HG03571 (cell line): ENCODE results near the gene PIANP.
A peak's percentile ranks its signal among the peaks of the same experiment; 100 is the strongest.
"Not testable (repeated sequence)": the region's sequence is repeated elsewhere in the genome, so short reads cannot be mapped to it uniquely, and the experiment has no call there.

Experiments used
- ATAC-seq: cut with Tn5 transposase; IDR thresholded peaks from one replicate; pipeline ENCODE4 v1.9.1; 2021; ENCODE audit not compliant: unreplicated experiment

The PIANP gene

DNA sequence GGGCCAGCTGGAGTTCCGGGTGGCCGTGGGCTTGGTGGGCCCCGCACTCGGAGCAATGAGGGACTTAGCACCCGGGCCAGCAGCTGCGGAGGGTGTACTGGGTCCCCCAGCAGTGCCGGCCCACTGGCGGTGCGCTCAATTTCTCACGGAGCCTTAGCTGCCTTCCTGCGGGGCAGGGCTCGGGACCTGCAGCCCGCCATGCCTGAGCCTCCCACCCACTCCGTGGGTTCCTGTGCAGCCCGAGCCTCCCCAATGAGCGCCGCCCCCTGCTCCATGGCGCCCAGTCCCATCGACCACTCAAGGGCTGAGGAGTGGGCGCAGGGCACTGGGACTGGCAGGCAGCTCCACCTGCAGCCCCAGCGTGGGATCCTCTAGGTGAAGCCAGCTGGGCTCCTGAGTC, 7.7 kb upstream of the PIANP start:
- not testable (repeated sequence) for ATAC-seq

DNA sequence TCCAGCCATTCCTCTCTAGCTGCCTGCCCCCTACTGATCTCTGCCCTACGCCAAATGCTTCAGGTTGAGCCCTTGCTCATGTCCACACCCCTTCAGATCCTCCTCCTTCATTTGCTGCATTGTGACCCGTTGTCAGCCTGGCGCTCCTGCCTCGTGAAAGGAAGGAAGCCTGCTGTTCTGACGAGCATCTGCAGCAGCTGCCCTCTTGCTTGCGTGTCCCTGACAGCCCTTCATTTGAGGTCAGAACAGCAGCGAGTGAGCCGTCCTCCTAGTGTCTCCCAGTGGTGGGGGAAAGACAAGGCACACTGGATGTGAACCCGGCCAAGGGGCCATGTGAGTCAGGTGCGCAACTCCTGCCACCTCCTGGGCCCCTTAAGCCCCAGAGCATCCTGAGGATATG, 3.0 kb upstream of the PIANP start:
- no peak for ATAC-seq

DNA sequence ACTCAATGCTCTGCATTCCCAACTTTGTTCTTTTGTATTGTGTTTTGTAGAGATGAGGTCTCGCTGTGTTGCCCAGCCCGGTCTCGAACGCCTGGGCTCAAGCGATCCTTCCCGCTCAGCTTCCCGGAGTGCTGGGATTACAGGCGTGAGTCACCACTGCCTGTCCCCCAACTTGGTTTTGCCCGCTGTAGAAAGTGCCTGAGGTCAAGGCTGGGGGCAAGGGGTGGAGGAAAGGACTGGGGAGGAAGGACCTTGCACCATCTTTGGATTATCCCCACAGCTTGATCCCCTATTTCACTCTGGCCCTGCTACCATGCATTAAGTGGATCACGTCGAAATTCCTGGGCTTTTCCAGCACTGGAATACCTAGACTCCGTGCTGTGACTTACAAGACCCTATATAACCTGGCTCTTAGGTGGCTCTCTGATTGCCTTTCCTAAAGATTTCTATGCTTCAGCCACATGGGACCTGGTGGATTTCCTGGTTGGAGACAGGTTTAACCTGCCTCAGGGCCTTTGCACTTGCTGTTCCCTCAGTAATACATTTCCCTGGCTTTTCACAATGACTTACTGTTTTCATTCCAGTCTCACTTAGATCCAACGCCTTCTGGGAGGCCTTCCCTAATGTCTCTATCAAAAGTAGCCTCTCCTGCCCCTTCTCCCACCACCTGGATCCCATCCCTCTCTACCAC, 608 bp upstream of the PIANP start:
- ATAC-seq = no peak

DNA sequence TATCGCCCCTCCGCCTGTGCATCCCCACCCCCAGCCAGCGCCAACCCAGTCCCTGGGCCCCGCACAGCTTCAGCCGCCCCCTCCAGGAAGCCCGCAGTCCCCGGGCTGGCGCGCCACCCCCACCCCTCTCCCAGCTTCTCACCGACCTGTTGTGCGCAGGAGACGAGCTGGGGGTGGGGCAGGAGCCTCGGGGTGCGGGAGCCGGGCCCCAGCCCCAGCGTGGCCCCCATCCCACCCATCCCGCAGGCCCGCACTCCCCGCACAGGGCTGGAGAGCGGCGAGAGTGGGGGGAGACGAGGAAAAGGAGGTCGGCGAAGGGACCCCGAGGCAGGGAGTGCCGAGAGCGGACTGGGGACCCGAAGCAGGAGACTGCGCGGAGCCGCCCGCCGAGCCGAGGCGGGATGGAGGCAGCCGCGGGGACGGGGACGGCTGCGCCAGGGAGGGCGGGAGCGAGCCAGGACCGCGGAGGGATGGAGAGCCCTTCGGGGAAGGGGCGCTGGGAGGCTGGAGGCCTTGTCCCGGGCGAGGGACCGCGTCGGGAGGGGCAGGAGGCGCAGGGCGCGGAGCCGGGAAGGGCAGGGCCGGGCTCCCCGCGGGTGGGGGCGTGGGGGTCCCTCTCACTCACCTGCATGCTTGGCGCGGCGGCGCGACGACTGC, 498 bp downstream of the PIANP start:
- no peak for ATAC-seq

DNA sequence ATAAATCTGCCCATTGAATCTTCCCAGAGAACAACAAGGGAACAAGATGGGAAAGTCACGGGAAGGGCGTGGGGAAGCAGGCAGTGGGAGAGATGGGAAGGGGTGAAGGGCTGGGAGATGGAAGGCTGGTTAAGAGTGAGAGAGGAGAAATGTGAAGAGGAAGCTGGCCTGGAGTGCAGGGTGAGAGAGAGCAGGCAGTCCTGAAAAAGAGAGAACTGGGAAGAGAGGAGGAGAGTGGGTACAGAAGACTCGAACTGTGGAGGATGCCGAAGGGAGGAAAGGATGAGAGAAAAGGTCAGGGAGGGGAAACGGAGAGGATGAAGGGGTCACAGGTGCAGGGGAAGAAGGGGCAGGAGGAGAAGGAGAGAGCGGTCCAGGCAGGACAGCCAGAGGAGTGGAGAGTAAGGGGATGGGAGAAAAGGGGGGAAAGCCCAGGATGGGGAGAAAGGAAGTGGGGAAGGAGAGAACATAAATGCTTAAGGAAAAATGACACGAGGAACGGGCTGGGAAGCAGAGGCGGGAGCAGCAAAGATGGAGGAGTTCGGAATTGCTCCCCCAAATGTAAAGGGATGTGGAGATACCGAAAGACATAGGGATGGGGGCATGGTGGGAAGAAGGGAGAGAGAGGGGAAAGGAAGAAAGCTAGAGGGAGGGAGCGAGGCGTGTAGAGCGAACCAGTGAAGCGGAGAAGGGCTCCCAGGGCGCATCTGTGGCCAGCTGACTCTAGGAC, 1.2 kb downstream of the PIANP start:
- no peak for ATAC-seq

DNA sequence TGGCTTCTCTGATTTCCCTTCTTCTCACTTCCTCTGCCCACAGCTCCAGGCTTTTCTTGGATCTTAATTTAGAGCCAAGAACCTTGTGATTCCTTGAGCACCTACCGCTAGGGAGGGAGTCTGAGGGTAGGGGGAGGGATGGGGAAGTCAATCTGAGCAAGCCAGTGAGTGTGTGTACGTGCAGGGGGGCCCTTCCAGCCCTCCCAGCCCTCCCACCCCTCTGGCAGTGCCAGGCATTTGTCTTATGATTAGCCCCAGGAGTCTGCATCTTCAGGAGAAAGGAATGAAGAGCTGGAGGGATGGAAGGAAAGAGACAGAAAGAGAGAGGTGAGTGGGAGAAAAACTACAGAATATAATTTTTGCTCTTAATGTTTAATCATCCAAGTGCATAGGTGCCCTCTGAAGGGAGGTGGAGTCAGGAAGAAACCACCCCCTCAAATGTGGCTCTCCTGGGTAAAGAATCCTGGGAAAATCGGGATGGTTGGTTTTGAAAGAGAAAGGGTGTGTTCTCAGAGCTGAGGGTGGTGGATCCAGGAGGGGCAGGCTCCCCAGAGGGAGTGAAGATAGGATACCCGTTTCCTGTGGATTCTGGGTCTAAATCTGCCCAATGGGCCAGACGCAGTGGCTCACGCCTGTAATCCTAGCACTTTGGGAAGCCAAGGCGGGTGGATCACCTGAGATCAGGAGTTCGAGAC, 2.1 kb downstream of the PIANP start:
- ATAC-seq = no peak

DNA sequence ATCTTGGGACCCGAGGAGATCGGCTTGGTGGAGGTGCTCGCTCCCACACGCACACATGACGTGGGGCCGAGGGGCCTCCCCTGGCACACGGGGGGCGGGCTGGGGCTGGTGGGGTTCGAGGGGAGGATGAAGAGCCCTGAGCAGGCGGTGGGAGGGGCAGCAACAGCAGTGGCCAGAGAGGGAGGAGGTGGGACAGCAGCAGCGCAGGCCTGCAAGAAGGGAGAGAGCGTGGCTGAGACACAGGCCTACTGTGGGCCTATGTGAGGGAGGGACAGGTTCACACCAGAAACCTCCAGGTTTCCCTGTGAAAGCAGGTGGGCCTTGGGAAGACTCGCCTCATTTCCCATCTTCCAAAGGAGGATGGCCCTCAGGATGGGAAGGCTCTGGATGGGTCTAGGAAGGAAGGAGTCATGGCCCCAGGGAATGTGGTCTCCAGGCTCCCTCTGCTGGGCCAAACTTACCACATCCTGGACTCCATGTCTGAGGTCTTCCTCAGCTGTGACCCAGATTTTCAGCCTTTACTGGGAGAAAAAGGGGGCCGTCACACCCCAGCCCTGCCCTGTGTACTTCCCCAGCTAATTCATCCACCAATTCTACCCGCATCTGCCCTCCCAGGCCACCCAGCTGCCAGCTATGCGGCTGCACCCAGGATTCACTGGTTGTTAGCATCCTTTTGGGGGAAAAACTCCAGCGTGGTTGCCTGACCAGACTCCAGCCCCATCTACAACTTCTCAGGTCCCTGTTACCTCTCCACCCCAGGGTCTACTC, 2.8 kb downstream of the PIANP start:
- no peak for ATAC-seq

DNA sequence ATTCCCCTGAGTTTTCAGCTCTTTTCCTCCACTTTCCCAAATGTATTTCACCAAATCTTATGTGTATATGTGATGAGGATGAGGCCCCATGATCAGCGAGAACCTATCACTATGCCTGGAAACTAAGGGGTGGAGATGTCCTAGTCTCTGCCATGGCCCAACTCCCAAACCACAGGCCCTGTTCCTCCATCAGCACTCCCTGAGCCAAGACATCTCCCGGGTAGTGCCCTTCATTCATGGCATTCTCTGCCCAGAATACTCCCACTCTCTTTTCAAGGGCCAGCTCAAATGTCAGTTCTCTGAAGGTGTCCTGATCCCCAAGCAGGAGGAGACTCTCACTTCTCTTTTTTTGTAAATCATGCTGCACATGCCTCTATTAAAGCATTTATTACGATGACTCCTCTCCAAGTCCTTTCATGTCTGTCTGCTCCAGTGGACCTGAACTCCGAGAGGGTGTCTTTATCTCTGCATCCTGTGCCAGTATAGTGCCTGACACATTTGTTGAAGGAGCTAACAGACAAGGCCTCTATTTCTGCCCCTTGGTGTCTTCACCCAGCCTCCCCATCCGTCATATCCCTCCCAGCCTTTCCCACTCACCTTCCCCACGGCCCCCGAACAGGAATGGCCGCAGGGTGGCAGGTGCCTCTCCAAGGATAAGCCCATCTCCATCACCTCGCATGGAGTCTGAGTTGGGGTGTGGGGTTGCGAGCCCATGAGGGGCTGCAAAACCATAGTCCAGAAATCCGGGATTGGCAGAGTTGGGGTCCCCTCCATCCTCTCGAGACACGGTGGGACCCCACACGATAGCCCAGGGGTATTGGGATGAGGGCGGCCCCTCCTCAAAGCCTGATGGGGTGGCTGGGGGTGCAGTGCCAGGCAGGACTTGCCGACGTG, 3.7 kb downstream of the PIANP start:
- ATAC-seq = no peak

DNA sequence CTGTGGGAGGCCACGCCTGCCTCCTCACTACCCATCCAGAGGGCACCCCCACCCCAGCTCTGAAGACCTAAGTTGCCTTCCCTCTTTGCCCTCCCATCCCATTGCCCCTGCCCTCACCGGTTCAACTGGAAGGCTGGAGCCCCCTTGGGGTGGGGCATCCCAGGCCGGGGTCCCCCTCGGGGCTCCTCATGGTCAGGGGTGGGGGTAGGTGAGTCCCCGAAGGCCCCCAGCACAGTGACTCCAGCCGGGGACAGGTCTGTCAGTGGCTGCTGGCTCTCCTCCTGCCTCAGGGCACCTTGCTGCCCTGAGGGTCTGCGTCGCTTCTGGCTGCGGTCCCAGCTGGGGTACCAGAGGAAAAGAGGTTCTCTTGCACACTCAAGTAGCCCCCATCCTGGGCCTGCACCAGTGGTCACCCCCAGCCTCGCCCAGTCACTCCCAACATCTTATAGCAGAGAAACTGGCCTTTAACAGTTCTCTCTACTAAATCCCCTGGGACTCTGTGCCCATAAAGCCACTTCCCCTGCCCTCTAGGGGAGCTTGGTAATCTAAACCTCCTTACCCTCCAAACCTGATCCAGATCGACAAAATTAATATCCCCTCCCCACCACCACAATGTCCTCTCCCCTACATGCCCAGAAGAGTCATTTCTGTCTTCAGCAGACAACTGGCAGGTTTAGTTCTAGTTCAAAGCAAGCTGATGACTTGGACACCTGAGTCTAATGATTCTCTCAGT, 5.1 kb downstream of the PIANP start:
- no peak for ATAC-seq

DNA sequence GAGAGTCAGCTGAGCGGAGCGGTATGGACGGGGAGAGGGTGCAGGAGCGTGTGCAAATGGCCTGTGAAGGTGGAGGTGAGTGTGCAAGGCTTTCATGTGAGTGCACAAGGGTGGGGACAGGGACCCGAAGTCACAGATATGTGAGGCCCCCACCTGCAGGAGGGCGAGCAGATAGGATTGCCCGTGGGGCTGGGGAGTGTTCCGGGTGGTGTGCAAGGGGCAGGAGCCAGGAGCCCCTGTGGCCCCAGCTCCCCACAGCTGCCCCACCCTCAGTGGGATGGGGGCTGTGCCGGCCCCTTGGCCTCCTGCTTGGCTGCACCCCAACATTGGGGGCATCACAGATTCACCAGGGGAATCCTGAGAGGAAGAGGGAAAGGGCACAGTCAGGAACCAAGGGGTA, 5.9 kb downstream of the PIANP start:
- no peak for ATAC-seq

DNA sequence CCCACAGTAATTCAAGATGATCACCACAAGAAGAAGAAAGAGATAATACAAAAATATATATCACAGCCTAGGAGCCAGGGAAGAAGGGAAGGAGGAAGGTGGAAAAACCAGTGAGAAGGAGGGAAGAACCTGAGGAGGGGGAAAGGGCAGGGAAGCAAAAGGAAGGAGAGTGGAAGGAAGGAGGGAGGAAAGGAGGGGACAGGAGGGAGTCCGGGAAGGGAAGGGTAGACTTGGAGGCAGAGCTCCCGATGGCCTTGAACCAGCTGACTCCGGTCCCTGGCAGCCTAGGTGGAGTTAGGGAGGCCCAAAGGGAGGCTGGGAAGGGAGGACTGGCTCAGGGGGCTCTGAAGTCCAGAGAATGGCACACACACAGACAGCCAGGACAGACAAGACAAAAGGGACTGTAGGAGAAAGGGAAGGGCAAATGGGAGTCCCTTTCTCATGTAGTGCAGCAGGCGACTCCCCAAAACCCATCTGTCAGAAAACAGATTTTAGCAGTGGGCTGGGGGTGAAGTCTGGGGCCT, 6.7 kb downstream of the PIANP start:
- no peak for ATAC-seq

DNA sequence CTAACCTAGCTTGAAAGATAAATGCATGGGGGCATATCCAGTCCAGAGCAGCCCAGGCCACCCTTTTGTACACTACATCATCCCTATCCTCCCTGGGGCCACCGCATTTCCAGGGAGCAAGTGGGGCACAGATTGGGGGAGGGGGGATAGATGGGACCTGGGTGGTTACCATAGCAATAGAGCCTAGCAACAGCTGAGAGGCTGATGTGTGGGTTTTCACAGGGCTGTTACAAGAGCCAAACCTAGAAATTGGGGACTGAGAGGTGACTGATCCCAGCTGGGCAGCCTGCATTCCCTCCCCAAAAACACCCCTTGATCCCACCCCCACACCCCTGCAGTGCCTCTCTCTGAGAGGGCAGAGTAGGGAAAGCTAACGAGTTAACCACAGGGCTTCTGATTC, 7.7 kb downstream of the PIANP start:
- no peak for ATAC-seq

DNA sequence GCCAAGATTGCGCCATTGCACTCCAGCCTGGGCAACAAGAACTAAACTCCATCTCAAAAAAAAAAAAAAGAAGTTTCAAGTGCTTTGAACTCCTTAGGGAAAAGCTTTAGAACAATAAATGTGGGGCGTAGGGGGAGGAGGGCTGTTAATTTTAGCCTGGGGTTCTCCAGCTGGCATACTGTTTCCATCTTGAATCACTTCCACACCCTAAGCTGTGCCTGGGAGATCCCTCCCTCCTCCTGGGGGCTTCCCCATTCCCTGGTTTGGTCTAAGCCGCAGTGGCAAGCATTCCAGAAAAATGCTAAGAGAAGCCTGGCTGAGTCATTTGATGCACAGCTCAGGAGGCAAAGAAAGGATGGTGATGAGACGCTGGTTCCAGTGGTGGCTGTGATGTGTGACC, 9.1 kb downstream of the PIANP start:
- no peak for ATAC-seq

DNA sequence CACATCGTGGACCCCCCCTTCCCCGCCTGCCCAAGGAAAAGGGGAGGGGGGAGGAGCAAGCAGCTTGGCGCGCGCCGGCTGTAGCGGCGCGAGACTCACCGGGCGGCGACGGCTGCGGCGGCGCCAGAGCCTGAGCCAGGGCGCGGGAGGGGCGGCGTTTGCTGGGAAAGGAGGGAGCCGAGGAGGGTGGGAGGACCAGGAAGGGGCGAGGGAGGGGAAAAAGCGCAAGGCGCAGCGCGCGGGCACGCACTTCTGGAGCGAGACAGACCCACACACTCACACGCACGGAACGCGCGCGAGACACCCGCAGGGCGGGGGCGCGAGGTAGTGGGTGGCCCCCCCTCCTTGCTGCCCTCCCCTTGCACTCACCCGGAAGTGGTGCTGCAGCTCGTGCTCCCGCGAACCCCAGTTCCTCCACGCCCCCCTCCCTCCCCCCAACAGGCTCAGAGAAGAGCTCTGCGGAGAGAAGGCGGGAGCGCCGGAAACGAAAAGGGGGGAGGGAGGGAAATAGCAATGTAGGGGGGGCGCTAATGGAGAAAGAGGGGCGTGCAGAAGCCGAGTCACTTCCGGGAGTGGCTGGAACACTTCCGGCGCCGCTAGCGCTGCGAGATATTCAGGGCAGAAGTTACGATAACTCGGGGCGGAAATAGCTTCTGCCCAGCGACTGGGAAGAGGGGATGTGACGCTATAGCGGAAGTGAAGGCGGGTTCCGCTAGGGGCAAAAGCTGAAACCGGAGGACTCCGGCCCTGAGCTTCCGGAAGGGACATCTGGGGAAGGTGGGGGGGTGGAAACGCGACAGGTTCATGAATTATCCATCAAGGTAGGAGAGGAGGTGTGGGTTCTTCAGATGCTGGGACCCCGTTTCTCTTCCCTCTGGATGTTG, 11.4 kb downstream of the PIANP start, which contains the start of gene ZNF384:
Gene ZNF384 (minus strand): TSS at position 377 of the 884 bp plus-strand sequence. CDS start 9,855 bp downstream, outside the sequence.
- peak; percentile 69 for ATAC-seq

DNA sequence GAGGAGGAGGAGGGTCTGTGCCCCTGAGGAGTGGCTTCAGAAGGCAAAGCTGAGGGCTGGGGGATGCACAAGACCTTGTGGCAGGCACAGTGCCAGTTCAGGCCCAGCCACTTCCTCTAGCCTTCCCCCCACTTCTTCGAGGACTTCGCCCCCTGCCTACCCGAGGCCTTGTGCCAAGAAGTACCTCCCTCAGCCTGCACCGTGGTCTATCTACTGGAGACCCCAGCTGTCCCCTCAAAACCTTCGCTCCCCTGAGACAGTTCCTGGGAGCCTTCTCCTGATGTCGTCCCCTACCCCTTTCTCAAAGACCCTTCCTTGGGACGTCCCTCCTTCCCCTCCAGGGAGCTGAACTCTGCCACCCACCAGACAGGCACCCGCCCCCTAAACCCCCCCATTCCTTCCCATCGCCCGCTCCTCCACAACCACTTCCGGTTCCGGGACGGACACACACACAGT, 12.0 kb downstream of the PIANP start:
- ATAC-seq = no peak

DNA sequence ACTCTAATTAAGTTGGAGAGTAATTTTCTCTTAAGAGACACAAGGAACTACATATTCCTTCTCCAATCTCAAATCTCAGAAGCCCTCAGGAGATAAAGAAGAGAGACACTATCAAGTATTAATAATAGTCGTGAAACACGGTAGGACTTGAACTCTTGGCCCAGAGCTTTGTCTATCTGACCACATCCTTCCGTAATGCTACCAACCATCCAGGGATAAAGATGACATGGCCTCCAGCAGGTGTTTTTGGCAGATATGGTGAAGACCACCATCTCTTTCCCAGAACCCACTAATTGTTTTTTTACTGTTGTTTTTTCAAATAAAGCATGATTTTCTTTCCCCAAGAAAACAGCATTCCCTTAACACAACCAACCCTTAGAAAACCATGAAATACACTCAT, 14.8 kb downstream of the PIANP start:
- no peak for ATAC-seq

DNA sequence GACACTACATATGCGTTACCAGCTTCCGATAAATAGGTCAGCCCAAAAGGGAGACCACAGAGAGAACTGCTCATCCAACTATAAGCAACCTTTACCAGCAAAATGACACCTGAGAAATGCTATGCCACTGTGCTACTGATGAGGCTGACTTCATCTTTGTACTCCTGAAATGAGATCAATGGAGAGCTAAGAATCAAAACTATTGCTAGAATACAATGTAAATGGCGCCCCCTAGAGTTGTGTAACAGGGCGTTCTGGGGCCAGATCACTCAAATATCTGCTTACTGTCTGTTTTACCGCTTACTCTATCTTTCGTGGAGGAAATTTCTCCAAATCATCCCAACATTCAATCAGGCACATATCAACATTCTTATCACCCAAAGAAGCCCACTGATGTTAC, 16.0 kb downstream of the PIANP start:
- ATAC-seq = no peak

DNA sequence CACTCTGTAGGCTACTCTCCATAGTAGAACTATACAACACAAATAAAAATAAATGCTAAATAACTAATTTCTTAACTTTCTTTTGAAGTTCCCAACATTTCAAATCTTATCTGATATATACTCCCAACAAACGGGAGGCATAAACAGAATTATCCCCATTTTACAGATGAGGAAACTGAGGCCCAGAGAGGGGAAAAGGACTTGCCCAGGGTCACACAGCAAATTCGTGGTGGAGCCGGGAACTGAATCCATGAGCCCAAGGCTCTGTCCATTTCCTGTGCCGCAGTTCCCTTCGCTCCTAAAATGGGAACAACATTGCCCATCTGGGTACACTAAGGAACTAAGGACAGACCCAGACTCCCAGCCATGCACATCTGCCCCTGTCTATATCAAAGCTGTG, 23.7 kb downstream of the PIANP start:
- ATAC-seq = no peak
